GM18505 (cell line): ENCODE measurements around the gene SLC36A1.
A peak's percentile ranks its signal among the peaks of the same experiment; 100 is the strongest.

Source experiments
- ATAC-seq: cut with Tn5 transposase; IDR thresholded peaks from one replicate; pipeline ENCODE4 v1.9.1; 2021; ENCODE audit not compliant: unreplicated experiment
- POLR2A ChIP-seq: IDR thresholded peaks from 4 replicates; pipeline ENCODE4 v1.6.1; 2011; ENCODE audit warnings: borderline replicate concordance; ENCODE audit not compliant: insufficient read depth, insufficient read length; ENCODE audit errors: extremely low read depth

Gene SLC36A1

GRCh38 chr5:151431666-151432065, 15.7 kb upstream of the SLC36A1 start:
- no peak for ATAC-seq
- no peak for TF ChIP-seq POLR2A

GRCh38 chr5:151432210-151432609, 15.2 kb upstream of the SLC36A1 start:
- no peak for TF ChIP-seq POLR2A
- no peak for ATAC-seq

GRCh38 chr5:151434570-151435237, 12.7 kb upstream of the SLC36A1 start:
- no peak for ATAC-seq
- no peak for TF ChIP-seq POLR2A

- ATAC-seq: peak; percentile 12
- no peak for TF ChIP-seq POLR2A
Measured at GRCh38 chr5:151448038-151448985, 909 bp downstream of the SLC36A1 start.

GRCh38 chr5:151449297-151449696, 1.9 kb downstream of the SLC36A1 start:
- no peak for ATAC-seq
- TF ChIP-seq POLR2A: no peak

GRCh38 chr5:151449839-151450238, 2.4 kb downstream of the SLC36A1 start:
- ATAC-seq: no peak
- TF ChIP-seq POLR2A: no peak

- no peak for ATAC-seq
- no peak for TF ChIP-seq POLR2A
Measured at GRCh38 chr5:151450605-151451004, 3.2 kb downstream of the SLC36A1 start.

- peak; percentile 48 for ATAC-seq
Measured at GRCh38 chr5:151451626-151452520, 4.5 kb downstream of the SLC36A1 start.

GRCh38 chr5:151454166-151454565, 6.8 kb downstream of the SLC36A1 start:
- ATAC-seq: no peak
- TF ChIP-seq POLR2A: no peak

More at GRCh38 chr5:151451626-151452520, 4.5 kb downstream of the SLC36A1 start:
- no peak for TF ChIP-seq POLR2A

GRCh38 chr5:151454889-151455288, 7.5 kb downstream of the SLC36A1 start:
- ATAC-seq: no peak
- no peak for TF ChIP-seq POLR2A

- ATAC-seq: no peak
- no peak for TF ChIP-seq POLR2A
Measured at GRCh38 chr5:151456321-151456940, 9.0 kb downstream of the SLC36A1 start.

- ATAC-seq: no peak
- no peak for TF ChIP-seq POLR2A
Measured at GRCh38 chr5:151458314-151458713, 10.9 kb downstream of the SLC36A1 start.

GRCh38 chr5:151459680-151460324, 12.4 kb downstream of the SLC36A1 start:
- TF ChIP-seq POLR2A: no peak
- ATAC-seq: no peak

- TF ChIP-seq POLR2A: no peak
- ATAC-seq: peak; percentile 94
Measured at GRCh38 chr5:151461312-151461711, 13.9 kb downstream of the SLC36A1 start.
